Lower leg skin (tissue), 4 donors: ENCODE data around the gene SLBP. TPM values are rescaled to one million over a fixed set of nuclear protein-coding genes. Genes with fewer than 3 reads are reported as not detected.

Experiments used
- DNase-seq, 2 donors: peaks; one replicate each; pipeline ENCODE4 v3.0.0-alpha.2; 2019; ENCODE audit warnings: low spot score in 2 of 2
- H3K4me3 ChIP-seq: fragments of 200-600 bp; sonication (generic); 2 replicates; pipeline ENCODE4 v1.5.1; 2017; ENCODE audit warnings: mild to moderate bottlenecking, low read depth; ENCODE audit not compliant: poor library complexity, severe bottlenecking
- POLR2A ChIP-seq, 2 donors: fragments of 450-650 bp; IDR thresholded peaks; one replicate each; pipeline ENCODE4 v1.6.1; 2016 to 2017; ENCODE audit warnings: antibody characterized with exemption in 2 of 2, mild to moderate bottlenecking in 1 of 2, moderate library complexity in 1 of 2
- WGBS, 2 donors: methylation state at CpG; one replicate each; pipeline ENCODE4 v1.1.5; 2018; 5-methylcytosine and 5-hydroxymethylcytosine counted together
- intact Hi-C: fragments of 100-400 bp; cut with DNase I; formaldehyde crosslinking; loops from one replicate; pipeline ENCODE4 v1.15.0; 2023; ENCODE audit warnings: low total_unique reads
- total RNA-seq, 4 donors: library from RNA; depleted of rRNA; stranded (reverse); fragments of >200 nt; gene quantifications; one replicate each; pipeline ENCODE4 v1.1.0, GENCODE V29; 2016
- TF ChIP-seq, protein P1 (sequence below), 3 donors: fragments of 450-650 bp; IDR thresholded peaks; one replicate each; pipeline ENCODE4 v1.5.1; 2016; ENCODE audit warnings: antibody characterized with exemption in 3 of 3, mild to moderate bottlenecking in 3 of 3, moderate library complexity in 2 of 3

SLBP gene
- total RNA-seq, 4 donors from 2014 or later = 45.8 to 66.9 (median 59.4) TPM

DNA sequence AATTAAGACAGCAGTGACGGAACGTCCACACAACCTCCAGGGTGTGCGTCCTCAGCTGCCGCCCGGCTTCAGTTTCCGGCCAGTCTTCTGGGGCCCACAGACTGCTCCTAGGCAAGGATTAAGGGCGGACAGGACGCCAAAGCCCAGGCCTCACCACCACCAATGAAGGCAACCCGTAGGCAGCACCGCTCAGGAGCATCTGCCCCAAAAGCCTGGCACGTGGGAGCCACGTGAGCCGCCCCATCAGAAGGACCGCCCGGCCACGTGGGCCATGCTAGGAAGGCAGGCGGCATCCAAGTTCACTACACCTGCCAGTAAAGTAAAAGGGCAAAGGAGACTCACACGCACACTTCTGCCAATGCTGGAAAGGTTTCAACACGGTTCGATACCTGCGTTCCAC is 42.3 kb downstream of the SLBP start:
- WGBS, 2 donors = 92 to 96% methylated on average over 21 of the region's 21 CpGs
- no peak overlapping the region for H3K4me3 ChIP-seq
- no peak for DNase-seq
- intact Hi-C loops = no loop called here
- TF ChIP-seq POLR2A (IDR thresholded peaks at IDR 0.05) = no peak
- TF ChIP-seq, protein P1, sequence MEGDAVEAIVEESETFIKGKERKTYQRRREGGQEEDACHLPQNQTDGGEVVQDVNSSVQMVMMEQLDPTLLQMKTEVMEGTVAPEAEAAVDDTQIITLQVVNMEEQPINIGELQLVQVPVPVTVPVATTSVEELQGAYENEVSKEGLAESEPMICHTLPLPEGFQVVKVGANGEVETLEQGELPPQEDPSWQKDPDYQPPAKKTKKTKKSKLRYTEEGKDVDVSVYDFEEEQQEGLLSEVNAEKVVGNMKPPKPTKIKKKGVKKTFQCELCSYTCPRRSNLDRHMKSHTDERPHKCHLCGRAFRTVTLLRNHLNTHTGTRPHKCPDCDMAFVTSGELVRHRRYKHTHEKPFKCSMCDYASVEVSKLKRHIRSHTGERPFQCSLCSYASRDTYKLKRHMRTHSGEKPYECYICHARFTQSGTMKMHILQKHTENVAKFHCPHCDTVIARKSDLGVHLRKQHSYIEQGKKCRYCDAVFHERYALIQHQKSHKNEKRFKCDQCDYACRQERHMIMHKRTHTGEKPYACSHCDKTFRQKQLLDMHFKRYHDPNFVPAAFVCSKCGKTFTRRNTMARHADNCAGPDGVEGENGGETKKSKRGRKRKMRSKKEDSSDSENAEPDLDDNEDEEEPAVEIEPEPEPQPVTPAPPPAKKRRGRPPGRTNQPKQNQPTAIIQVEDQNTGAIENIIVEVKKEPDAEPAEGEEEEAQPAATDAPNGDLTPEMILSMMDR (IDR thresholded peaks at IDR 0.05) = no peak

DNA sequence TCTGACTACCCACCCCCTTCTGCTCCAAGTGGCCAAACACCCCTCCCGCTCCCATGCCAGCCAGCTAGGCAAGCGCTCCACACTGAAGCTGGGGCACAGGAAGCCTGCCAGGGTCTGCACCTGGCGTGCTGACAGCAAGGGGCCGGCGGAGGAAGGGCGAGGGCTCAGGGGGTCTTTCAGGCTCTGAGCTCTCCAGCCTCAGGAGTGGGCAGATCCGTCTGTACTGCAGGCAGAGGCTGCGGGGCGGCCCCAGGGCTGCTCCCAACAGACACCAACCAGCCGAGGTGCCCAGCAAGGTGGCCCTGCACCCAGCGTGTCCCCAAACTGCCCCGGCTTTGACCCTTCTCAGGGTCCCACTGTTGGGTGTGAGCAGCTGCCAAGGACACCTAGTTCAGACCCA is 42.8 kb downstream of the SLBP start:
- intact Hi-C loops = no loop called here
- TF ChIP-seq, protein P1 (IDR thresholded peaks at IDR 0.05) = no peak
- TF ChIP-seq POLR2A (IDR thresholded peaks at IDR 0.05) = no peak

DNA sequence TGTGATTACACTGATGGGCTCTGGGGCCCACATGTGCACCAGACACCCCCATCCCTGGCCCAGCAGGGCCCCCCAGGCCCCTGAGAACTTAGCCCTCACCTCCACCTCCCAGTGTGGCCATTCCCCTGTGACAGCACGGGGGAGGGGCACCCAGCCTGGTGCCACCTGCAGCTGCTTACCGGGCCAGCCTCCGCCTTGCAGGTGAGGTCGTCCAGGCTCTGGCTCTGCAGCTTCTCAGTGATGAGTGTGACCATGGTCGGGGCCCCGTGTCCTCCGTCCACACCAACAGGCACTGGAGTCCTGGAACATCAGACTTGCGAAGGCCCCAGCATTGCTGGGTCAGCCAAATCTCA is 43.7 kb downstream of the SLBP start:
- no peak for DNase-seq
- 84 to 98% methylated on average over 8 of the region's 8 CpGs for WGBS, 2 donors
- intact Hi-C loops = no loop called here
- no peak for TF ChIP-seq POLR2A (IDR thresholded peaks at IDR 0.05)
- TF ChIP-seq, protein P1 (IDR thresholded peaks at IDR 0.05) = no peak
- no peak overlapping the region for H3K4me3 ChIP-seq

More for the DNA sequence above, 42.8 kb downstream of the SLBP start:
- DNase-seq = no peak
- 95 to 98% methylated on average over 5 to 12 of the region's 12 CpGs for WGBS, 2 donors
- no peak overlapping the region for H3K4me3 ChIP-seq

DNA sequence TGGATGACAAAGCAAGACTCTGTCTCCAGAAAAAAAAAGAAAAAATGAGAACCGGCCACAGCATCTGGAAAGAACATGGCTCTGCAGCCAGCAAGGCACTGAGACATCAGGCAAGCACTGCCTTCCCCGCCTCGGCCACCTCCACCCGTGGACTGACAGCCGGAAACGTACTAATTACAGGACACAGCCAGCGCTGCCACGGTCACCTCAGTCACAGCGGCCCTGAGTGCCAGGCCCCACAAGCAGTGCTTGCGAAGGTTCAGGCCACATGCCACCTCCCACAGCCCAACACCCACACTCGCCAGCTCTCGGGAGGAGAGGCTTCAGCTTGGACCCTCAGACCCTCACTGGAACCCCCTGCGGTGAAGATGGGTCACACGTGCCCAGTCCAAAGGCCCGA is 44.8 kb downstream of the SLBP start:
- H3K4me3 ChIP-seq = no peak overlapping the region
- intact Hi-C loops = no loop called here
- TF ChIP-seq, protein P1 (IDR thresholded peaks at IDR 0.05) = no peak
- TF ChIP-seq POLR2A (IDR thresholded peaks at IDR 0.05) = no peak
- 82 to 89% methylated on average over 15 of the region's 15 CpGs for WGBS, 2 donors
- no peak for DNase-seq

DNA sequence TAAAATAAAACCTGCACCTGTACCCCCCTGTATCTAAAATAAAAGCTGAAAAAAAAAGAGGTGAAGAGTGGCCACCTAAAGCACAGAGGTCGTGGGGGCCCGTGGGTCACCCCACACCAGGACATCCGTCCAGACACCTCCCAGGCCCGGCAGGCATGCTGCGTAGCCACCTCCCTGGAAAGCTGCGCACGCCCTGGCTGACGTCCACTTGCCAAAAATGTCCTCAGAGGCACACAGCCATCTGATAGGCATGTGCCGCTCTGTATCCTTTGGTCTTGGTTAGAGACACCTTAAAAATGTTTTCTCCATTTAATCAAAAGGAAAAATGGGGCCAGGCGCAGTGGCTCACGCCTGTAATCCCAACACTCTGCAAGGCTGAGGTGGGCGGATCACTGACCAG is 45.7 kb downstream of the SLBP start:
- DNase-seq = no peak
- WGBS, 2 donors = 35 to 53% methylated on average over 12 of the region's 12 CpGs
- no peak for TF ChIP-seq POLR2A (IDR thresholded peaks at IDR 0.05)
- TF ChIP-seq, protein P1 (IDR thresholded peaks at IDR 0.05) = no peak
- intact Hi-C loops = no loop called here
- H3K4me3 ChIP-seq = no peak overlapping the region

DNA sequence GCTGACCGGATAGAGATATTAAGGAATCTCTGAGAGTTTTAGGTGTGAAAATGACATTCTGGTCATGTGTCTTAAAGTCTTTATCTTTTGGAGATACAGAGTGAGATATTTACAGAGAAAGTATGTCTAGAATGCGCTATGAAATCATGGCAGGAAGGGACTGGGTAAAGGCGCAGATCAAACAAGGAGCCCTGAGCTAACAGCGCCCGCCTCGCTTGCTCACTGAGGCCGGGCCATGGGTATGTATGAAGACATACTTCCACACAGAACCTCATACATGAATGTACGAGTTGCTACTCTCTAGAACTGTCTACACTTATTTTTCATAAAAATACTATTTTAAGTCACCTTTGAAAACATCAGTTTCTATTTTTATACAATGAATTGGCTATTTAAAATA is 48.0 kb downstream of the SLBP start:
- 92 to 93% methylated on average over 8 of the region's 8 CpGs for WGBS, 2 donors
- no peak for DNase-seq

More for the DNA sequence above, 48.0 kb downstream of the SLBP start:
- intact Hi-C loops = no loop called here
- H3K4me3 ChIP-seq = no peak overlapping the region
- TF ChIP-seq, protein P1 (IDR thresholded peaks at IDR 0.05) = no peak
- no peak for TF ChIP-seq POLR2A (IDR thresholded peaks at IDR 0.05)
